Left kidney (tissue), 2 donors: ENCODE results near the gene PDX1. TPM values are rescaled to one million over a fixed set of nuclear protein-coding genes. Genes with fewer than 3 reads are reported as not detected.
"Not testable (repeated sequence)": the region's sequence is repeated elsewhere in the genome, so short reads cannot be mapped to it uniquely, and the experiment has no call there.

Experiments
- DNase-seq: peaks from one replicate; pipeline ENCODE4 v3.0.0-alpha.2; 2013
- polyA plus RNA-seq: library from polyadenylated mRNA; unstranded; fragments of 120-200 nt; gene quantifications from one replicate; pipeline ENCODE4 v1.2.1, GENCODE V29; 2013; ENCODE audit not compliant: insufficient read length

The PDX1 gene
- polyA plus RNA-seq, 1 donor: not detected

DNA sequence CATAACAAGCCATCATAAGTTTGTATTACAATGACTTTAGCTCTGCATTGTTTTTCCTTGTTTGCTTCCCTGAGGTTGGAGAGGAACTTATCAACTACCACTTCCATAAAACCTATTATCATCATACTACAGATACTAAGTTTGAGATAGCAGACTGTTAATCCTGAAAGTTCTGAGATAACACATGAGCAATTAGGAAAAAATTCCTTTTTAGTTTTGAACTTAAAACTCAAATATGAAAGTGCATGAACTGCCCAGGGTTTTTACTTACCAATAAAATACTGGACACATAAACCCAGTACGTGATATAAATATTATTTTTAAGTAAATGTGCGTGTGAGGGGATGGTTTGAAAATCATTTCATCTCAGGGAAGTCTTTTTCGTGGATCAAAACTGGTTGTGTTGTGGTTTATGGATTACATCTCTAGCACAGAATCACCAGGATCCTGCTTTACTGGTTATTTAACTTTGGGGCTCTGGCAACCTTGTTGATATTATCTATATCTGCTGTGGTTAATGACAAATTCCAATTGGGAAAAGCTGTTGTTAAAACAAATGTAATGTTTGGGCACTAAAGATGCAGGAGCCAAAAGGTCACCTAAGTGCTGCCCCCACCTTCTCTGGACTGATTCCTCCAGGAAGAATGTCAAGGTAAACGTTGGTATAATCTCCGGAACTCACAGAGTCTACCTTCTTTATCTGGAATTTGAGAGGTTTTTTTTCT lies 36.9 kb downstream of the PDX1 start:
- DNase-seq: no peak

DNA sequence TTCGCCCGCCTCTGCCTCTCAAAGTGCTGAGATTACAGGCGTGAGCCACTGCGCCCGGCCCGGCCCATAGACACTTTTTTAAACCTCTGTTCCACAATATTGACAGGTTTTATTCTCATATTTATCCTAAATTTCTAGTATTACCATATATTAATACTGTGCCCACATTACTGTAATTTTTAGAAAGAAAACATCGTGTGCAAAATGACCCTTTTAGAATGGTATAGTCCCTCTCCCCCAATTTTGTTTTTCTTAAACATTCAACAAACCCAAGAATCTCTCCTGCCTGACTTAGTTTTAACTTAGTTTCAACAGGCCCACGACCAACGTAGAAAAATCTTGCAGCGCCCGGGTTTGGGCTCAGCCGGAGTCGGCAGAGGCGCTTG lies 40.2 kb downstream of the PDX1 start:
- DNase-seq: no peak

DNA sequence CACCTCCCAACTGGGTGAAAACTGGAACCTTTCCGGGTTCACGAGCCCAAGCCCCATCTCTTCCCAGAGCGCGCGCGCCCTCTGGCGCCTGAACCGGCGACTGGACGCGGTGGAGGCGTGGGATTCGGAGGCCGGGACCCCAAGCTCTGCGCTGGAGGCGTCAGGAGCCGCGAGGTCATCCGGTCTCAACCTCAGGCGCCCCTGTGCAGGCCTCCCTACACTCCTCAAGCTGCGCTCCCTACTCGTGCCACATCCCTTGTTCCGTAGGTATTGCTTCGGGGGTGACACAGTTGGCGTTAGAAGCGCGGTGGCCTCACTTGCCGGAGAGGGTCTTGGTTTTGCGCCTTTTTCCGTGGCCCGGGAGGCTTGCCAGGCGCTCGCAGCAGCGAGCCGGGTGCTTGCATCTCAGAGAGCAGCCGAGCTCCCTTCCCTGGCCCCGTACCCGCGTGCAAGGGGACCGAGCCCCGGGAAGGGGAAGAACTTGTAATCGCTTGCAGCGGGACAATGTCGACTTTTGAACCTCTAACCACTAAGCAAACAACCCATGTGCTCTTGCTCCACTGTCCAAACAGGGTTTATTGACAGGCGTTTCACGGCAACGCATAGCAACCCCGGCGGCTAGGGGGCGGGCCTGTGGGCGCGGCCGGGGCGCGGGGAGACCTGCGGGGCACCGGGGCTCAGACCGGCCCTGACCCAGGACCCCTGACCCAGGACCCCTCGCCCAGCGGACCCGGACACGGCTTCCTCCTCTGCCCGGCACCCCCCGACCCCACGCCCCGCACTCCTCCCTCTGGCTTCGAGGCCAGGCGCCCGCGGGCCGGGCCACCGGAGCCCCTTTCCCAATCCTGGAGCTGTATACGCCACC lies 40.8 kb downstream of the PDX1 start:
- DNase-seq: no peak

DNA sequence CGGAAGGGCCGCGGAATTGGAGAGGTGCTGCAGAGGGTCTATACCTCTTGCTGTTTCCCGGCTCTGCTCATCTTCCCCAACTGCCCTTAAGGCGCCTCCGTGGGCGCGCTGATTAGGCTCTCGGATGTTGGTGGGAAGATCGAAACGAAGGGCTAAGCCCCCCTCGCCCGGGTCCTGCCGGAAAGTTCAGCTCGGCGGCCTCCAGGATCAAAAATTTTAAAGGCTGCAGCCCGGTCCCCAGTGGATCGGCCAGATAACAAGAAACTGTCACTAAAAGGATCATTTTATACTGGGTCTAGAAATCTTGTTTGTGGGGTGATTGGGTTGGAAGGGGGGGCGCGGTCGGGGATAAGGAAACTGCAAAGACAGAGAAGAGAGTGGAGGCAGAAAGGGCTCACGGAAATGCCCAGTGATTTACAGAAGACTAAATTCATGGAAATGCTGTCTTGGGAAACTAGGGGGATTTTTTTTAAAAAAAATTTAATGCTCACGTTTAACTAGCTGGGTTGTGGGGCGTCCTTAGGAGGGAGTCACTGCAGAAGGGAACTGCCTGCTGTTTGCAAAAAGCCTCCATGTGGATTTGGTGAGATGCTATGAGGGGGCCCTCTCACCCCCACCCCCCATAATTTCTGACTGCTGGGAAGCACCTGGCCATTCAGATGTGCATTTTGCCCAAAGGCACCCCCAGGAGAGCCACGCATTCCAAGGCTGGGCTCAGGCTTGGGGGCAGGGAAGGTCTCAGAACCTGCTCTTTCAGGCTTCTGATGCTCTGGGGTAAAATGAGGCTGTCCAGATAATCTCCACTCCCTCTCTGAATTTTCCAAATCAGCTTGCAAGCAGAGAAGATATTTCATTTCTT lies 41.7 kb downstream of the PDX1 start:
- DNase-seq: no peak

DNA sequence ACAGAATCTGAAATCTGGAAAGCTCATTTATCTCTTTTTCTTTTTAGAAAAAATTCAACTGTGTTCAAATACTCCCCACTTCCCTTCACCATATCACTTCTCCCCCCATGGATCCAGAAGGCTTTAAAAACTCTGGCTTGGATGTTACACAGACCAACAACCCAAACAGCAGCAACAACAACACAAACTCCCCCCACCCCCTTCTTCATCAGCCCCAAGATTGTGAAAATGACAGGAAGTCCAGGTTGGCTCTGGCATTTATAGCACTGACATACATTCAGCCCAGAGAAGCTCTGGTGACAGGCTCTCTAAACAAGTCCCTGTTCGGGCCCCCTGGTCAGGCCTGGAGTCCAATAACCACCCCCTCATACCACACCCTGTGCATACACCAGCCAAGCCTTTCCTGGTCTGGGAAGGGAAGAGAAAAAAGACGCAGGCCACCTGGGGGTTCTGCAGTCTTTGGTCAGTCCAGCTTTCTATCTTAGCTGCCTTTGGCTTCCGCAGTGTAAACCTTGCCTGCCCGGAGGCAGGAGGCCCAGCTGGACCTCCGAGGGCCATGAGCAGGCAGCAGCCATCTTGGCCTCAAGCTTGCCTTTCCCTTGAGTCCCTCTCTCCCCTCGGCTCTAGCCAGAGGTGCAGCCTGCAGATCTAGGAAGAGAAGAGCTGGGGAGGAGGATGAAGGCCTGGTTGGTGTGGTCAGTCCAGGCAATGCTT lies 42.5 kb downstream of the PDX1 start:
- no peak for DNase-seq

DNA sequence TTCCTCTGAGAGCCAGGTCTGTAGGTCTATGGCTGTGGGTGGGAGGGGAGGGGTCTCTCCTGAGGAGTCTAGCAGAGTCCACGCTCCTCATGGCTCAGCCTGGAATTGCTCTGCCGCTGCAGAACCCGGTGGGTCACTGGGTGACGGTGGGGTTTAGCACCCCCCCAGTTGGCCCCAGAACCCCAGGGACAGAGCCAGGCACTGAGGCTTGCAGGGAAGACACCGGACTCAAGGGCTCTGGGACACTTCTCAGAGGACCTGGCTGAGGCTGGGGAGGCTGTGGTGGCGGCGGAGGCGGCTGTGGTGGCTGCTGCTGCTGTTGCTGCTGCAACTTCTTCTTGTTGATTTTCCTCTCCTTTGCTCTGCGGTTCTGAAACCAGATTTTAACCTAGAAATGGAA lies 43.2 kb downstream of the PDX1 start:
- DNase-seq: no peak

DNA sequence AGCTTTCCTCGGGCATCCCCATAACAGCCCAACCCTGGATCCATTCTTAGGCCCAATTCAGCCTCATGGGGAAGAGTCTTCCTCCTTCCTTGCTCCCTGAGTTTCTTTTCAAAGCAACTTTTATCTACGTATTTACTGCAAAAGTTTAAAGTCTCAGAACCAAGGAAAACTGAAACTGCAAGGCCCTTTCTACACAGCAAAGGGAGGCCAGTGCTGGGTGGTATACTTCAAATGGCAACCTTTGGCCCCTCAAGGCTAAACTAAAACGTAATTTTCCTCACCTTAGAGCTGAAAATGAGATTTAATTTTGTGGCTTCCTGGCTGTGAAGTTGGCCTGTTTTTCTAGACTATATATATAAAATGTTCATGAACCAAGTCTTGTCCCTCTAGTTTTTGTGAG lies 43.7 kb downstream of the PDX1 start:
- no peak for DNase-seq

DNA sequence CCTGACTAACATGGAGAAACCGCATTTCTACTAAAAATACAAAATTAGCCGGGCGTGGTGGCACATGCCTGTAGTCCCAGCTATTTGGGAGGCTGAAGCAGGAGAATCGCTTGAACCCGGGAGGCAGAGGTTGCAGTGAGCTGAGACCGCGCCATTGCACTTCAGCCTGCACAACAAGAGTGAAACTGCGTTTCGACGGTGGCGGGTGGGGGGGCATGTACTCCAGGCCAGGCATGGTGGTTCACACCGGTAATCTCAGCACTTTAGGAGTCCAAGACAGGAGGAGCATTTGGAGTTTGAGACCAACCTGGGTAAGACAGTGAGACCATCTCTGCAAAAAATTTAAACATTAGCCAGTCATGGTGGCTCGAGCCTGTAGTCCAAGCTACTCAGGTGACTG lies 44.4 kb downstream of the PDX1 start:
- not testable (repeated sequence) for DNase-seq

DNA sequence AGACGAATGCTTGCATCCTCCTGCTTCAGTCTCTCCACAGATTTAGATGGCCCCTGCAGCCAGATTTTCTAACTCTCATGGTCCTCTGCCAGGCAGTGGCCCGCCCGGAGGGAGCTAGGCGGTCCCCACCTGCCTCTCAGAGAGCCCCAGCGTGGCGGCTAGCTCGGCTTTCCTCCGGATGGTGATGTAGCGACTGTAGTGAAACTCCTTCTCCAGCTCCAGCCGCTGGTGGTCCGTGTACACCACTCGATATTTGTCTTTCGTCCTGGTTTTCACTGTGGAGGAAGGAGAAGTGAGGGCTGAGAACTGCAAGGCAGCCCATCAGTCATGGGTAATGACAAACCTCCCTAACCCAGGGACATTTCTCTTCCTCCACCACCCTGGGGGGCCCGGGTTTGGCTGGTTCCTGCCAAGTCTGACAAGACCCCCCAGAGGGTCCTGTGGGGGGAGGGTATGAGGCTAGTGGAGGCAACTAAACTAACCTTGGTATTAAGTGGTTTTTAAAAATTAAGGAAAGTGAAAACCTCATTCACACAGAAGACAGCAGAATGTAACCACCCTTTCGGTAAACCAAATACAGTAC lies 45.0 kb downstream of the PDX1 start:
- DNase-seq: no peak

DNA sequence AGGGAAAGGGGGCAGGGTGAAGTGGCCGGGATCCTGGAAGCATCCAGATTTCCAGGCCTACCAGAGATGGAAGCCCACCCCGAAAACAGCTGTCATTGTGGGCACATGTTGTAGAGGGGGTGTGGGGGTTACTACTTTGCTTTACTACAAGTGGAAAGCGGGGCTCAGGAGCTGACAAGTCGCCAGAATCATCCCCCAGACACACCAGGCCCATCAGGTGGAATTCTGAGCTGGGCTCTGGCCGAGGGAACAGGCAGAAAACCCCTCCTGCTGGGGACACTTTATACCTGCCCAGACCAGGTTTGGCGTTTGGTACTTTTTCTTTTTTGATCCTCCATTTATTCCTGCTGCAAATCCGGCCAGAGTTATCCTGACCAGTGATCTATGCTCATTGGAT lies 45.5 kb downstream of the PDX1 start:
- no peak for DNase-seq

DNA sequence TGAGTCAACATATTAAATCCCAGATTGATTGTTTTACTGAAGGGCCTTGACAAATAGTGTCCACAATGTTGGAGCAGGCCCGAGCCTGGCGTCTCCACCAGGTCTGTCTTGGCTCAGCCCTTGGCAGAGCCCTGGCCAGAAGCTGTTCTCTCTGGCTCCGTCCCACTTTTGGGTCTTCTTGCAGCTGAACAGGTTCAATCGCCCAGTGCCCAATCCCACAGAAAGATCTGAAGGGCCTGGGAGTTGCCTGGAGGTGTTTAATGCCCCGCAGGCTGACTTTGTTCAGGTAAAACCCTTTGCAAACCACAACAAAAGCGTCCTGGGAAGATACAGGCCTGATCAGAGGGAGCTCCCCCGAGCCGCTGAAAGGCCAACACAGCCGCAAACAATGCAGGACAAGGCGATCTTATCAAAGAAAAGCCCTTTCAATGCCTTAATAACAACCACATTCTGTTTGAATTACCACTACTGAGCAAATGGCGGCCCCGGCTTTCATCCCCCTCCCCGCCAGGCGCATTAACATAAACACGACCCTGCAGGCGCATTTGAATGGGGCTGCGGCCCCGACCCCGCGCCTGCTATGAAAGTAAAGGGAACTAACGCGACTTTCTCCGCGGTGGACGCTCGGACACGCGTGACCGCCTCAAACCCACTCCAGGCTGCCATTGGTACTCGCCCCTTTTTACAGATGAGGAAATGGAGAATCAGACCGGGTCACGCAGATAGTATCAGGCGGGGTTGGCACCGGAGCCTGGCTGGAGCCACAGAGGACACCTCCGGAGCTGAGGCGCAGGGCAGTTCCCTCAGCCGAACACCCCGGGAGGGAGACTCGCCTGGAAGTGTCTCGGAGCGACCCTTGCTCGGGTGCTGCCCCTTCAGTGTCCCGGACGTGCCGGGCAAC lies 46.2 kb downstream of the PDX1 start:
- no peak for DNase-seq

DNA sequence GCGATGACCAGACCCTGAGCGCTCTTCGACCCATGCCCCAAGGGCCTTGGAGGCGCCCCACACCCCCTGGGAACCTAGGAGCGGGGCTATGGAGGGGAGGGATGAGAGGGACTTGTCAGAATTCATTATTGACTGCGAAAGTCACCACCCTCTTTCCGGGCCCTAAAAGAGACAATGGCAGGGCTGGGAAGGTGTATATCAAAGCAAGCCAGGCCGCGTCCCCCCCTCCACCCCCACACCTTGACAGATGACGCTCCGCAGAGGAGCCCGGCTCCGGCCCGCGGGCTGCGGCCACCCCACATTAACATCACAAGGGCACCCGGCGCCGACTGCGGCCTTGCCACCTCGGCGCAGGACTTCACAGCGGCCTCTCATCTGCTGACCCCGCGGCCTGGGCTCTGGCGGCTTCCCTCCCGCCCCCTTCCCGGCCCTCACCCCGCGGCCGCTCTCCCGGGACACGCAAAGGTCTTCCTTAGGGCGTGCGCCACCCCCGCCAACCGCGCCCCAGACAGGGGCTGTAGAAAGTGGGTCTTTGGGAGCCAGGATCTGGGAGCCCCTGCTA lies 46.9 kb downstream of the PDX1 start:
- no peak for DNase-seq

DNA sequence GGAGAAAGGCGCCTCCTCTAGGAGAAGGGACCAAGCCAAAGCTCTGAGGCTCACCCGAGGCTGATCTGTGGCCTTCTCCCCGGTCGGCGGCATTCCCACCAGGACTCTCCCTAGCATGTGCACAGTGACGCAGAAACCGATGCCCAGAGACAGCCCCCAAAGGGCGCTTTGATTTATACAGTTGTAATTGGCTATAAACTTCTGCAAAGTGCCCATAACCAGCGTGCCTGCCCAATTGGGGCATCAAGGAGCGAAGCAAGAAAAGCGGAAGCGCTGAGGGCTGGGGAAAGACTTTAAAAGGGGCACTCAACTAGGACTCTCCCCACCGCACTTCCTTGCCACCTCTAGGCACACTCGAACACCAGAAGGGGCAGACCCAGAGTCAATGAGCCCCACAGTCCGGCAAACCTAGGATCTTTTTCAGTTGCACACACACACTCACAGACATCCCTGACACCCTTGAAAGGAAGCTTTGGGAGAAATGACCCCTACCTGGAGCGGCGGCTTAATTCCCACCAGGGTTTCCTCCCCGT lies 47.5 kb downstream of the PDX1 start:
- DNase-seq: no peak

DNA sequence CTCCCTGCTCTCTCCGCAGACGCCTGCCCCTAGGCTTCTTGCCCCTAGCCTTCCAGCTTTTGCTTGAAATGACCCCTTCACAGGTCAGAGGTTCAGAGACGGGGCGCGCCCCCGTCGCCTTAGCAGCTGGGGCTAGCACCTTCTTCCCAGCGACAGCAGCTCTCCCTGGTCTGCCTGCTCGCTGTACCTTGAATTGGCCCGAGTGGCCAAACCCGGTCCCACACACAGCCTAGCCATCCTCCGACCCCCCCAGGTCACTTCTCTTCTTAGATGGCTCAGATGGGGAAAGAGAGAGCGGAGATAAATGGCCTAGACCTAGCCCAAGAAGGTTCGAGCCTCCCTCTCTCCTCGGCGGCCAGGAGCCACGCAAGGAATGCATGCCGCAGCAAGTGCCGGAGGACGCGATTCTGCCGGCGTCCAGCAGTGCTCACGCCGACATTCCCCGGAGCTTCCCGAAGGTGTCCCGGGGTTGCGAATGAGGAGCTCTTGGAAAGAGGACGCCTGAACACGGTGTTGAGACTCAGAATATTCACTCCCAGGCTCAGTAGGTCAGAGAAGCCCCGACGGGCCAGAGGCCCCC lies 48.0 kb downstream of the PDX1 start:
- no peak for DNase-seq

DNA sequence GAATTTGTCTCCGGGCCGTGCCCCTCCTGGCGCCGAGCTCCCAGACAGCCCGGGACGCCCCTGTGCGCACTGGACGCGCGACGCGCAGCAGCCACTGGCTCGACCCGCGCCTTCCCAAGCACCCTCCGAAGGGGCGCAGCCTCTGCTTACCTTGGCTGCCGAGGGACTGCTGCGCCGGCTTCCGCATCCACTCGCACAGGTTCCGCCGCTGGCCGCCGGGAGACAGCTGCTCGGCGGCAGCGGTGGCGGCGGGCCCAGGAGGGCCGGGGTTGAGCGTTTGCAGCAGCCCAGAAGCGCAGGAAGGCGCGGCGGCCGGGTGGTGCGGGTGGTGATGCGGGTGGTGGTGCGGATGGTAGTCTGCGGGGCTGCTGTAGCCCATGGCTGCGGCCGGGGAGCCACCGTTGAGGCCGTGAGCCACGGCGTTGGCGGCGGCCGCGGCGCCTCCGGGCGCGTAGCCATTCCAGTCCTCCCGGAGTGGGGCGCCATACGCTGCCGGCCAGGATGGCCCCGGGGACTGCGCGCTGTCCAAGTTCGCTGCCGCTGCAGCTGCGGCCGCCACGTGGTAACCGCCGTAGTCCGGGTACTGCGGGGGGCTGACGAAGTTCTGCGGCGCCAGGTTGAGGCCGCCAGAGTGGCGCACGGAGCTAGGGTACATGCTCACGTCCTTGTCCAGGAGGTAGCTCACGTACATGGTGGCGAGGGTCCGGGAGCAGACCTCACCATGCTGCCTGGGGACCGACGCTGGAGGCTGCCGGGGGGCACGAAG lies 48.7 kb downstream of the PDX1 start:
- DNase-seq: no peak

DNA sequence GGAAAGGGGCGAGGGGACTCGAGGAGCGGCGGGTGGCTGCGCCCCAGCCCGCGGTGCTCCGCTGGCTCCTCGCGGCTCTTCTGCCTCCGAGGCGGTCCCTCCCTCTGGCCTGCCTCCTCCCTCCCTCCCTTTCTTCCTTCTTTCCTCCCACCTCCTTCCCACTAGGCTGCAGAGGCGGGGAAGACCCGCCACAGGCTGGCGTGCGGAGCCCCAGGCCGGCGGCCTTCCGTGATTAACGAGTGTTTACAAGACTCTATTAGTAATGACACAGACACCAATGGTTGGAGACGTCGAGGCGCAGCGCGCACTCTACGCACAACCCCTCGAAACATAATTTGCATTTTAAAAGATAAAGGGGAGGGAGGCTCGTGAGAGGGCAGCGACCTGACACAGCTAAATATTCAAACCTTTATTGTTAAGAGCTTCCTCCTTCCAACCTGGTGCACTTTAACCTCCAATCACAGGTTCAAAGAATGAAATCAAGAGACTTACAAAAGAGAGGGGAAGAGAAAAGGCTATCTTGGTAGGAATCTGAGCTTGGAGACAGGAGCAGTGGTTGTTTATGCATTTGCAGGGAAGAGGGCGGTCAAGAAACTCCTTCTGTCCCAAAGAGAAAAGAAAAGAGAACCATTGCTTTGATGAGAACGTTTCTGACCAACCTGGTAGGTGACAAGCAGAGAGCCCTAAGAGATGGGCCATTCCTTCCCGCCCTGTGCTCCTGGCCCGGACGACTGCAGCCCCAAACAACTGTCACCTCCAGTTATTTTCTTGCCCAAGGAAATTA lies 49.5 kb downstream of the PDX1 start, which contains the start of gene CDX2:
Gene CDX2, minus strand, starts transcription at position 234 of the 784 bp plus-strand sequence. CDS start 309 bp downstream, outside the sequence.
- no peak for DNase-seq

DNA sequence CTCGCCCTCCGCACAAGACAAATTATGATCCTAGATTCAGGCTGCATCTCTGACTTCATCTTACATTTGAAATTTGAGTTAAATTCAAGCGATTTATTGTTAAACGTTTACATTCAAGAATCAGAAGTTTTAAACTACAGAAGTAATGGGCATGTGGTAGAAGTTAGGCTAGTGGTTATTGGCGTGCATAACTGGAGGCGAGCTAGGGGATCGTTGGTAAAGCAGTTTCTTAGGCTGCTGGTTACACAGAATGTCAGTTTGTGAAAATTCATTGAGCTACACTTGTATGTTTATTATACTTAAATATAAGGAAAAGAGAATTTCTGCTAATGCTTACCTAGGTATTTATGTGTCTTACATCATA lies 50.0 kb downstream of the PDX1 start:
- DNase-seq: no peak
